DLD1 (cell line): Measurements from ENCODE around the gene INF2.
"Not testable (repeated sequence)": the region's sequence is repeated elsewhere in the genome, so short reads cannot be mapped to it uniquely, and the experiment has no call there.

ENCODE experiments used
- in situ Hi-C: cut with HindIII; loops from 2 replicates; pipeline ENCODE4 v1.10.0; 2017; ENCODE audit warnings: low sequenced_read_pairs

Gene INF2

GRCh38 chr14:104749111-104749649, 59.8 kb downstream of the INF2 start:
- in situ Hi-C loops = no loop called here

- in situ Hi-C loops = no loop called here
Observed at GRCh38 chr14:104750056-104750752, 60.8 kb downstream of the INF2 start.

GRCh38 chr14:104750753-104751057, 61.3 kb downstream of the INF2 start:
- in situ Hi-C loops = not testable (repeated sequence)

GRCh38 chr14:104751539-104752422, 62.4 kb downstream of the INF2 start:
- in situ Hi-C loops = no loop called here

- in situ Hi-C loops = no loop called here
Observed at GRCh38 chr14:104752423-104752734, 63.0 kb downstream of the INF2 start.

- in situ Hi-C loops = no loop called here
Observed at GRCh38 chr14:104752735-104753527, 63.5 kb downstream of the INF2 start, which contains the start of gene SIVA1. TSS of gene SIVA1 (plus strand) at chr14:104753147. CDS start at chr14:104753202, 55 bp downstream.

GRCh38 chr14:104753528-104754212, 64.3 kb downstream of the INF2 start:
- in situ Hi-C loops = no loop called here

GRCh38 chr14:104754213-104754851, 64.9 kb downstream of the INF2 start:
- in situ Hi-C loops = no loop called here

GRCh38 chr14:104755621-104756020, 66.2 kb downstream of the INF2 start:
- in situ Hi-C loops = no loop called here

- in situ Hi-C loops = no loop called here
Observed at GRCh38 chr14:104756477-104757237, 67.2 kb downstream of the INF2 start.

GRCh38 chr14:104757238-104757585, 67.8 kb downstream of the INF2 start:
- in situ Hi-C loops = no loop called here

GRCh38 chr14:104757681-104758392, 68.4 kb downstream of the INF2 start:
- in situ Hi-C loops = no loop called here

GRCh38 chr14:104758981-104759969, 69.9 kb downstream of the INF2 start:
- in situ Hi-C loops = no loop called here

- in situ Hi-C loops = no loop called here
Observed at GRCh38 chr14:104765517-104765916, 76.1 kb downstream of the INF2 start.

- in situ Hi-C loops = no loop called here
Observed at GRCh38 chr14:104766256-104766862, 76.9 kb downstream of the INF2 start.

- in situ Hi-C loops = no loop called here
Observed at GRCh38 chr14:104766863-104767633, 77.6 kb downstream of the INF2 start.

- in situ Hi-C loops = no loop called here
Observed at GRCh38 chr14:104767634-104767918, 78.2 kb downstream of the INF2 start.
